ENCODE measurements around the gene C4orf33. TPM values are rescaled to one million over a fixed set of nuclear protein-coding genes. Genes with fewer than 3 reads are reported as not detected.

C4orf33 gene
- total RNA-seq, 1 donor from 2014 or later = 7.0 TPM

Other genes starting within 250 kb of the C4orf33 start
- 23.7 TPM for gene SCLT1, start 2.6 kb upstream of the C4orf33 start, total RNA-seq

All from sciatic nerve (tissue), 1 donor.